SK-N-SH (cell line): ENCODE results near the gene DCDC2B. TPM values are rescaled to one million over a fixed set of nuclear protein-coding genes. Genes with fewer than 3 reads are reported as not detected.

Experiments
- CTCF ChIA-PET: fragments of 300-600, 350-600 bp; formaldehyde crosslinking; extraction: SDS; loops from one replicate; lab custom pipeline; 2021; lab: Yijun Ruan, JAX
- POLR2A ChIA-PET: fragments of 350-600 bp; sonication (Branson Sonifier 250); formaldehyde crosslinking; extraction: SDS; loops from one replicate; lab custom pipeline; 2020; ENCODE audit warnings: antibody characterized with exemption, inconsistent platforms; lab: Yijun Ruan, JAX
- DNase-seq: peaks from one replicate; pipeline ENCODE4 v3.0.0; 2012
- H2AFZ ChIP-seq: fragments of 200-600 bp; sonication (generic); 2 replicates; pipeline ENCODE4 v1.8.1; 2016; ENCODE audit warnings: antibody characterized with exemption, mild to moderate bottlenecking, low read depth
- H3F3A ChIP-seq: fragments of 200-600 bp; sonication (generic); replicated peaks from 2 replicates; pipeline ENCODE3; 2016; ENCODE audit warnings: antibody characterized with exemption, mild to moderate bottlenecking; ENCODE audit not compliant: insufficient read depth
- H3K27ac ChIP-seq, 2 experiments: fragments of 200-500 bp in 1 of 2; fragments of 200-600 bp in 1 of 2; sonication (Bioruptor generic) in 1 of 2; sonication (generic), shearing (Covaris generic) in 1 of 2; 2 replicates each; pipeline versions ENCODE4 v1.5.1 to v1.6.1; 2014 to 2016; ENCODE audit warnings: low read depth in 2 of 2, inconsistent platforms in 1 of 2, low read length in 1 of 2, mild to moderate bottlenecking in 1 of 2, mixed read lengths in 1 of 2
- H3K27me3 ChIP-seq: fragments of 200-600 bp; sonication (generic), shearing (Covaris generic); 2 replicates; pipeline ENCODE4 v1.6.1; 2016; ENCODE audit warnings: mixed run types; ENCODE audit not compliant: insufficient read depth
- H3K36me3 ChIP-seq, 2 experiments: fragments of 200-500 bp in 1 of 2; fragments of 200-600 bp in 1 of 2; sonication (Bioruptor generic) in 1 of 2; sonication (generic) in 1 of 2; replicated peaks in 1 of 2; 2 replicates each; pipeline versions ENCODE3 to v1.5.1; 2014 to 2016; ENCODE audit warnings: low read length in 1 of 2, mild to moderate bottlenecking in 1 of 2; ENCODE audit not compliant: insufficient read depth in 2 of 2, control insufficient read depth in 1 of 2
- H3K4me1 ChIP-seq, 2 experiments: fragments of 200-500 bp in 1 of 2; fragments of 200-600 bp in 1 of 2; sonication (Bioruptor generic) in 1 of 2; sonication (generic), shearing (Covaris generic) in 1 of 2; 2 replicates each; pipeline versions ENCODE4 v1.5.1 to v1.6.1; 2014 to 2016; ENCODE audit warnings: low read depth in 1 of 2, low read length in 1 of 2, mixed run types in 1 of 2; ENCODE audit not compliant: insufficient read depth in 2 of 2, control insufficient read depth in 1 of 2
- H3K4me2 ChIP-seq: fragments of 200-600 bp; sonication (generic), shearing (Covaris generic); 2 replicates; pipeline ENCODE4 v1.6.1; 2017; ENCODE audit warnings: mixed run types
- H3K4me3 ChIP-seq, 2 experiments: fragments of 200-500 bp in 1 of 2; fragments of 200-600 bp in 1 of 2; sonication (Bioruptor generic) in 1 of 2; sonication (generic), shearing (Covaris generic) in 1 of 2; 2 replicates each; pipeline versions ENCODE4 v1.5.1 to v1.8.1; 2014 to 2016; ENCODE audit warnings: low read depth in 2 of 2, inconsistent platforms in 1 of 2, low read length in 1 of 2, mild to moderate bottlenecking in 1 of 2, mixed read lengths in 1 of 2, moderate library complexity in 1 of 2
- H3K79me2 ChIP-seq: fragments of 200-600 bp; sonication (generic); 2 replicates; pipeline ENCODE4 v1.8.1; 2017; ENCODE audit warnings: mild to moderate bottlenecking; ENCODE audit not compliant: insufficient read depth
- H3K9ac ChIP-seq: fragments of 200-600 bp; sonication (generic); 2 replicates; pipeline ENCODE4 v1.6.1; 2017; ENCODE audit warnings: mixed run types
- H3K9me2 ChIP-seq: fragments of 200-600 bp; sonication (generic); 2 replicates; pipeline ENCODE4 v1.6.1; 2017; ENCODE audit warnings: mixed run types
- H3K9me3 ChIP-seq: fragments of 200-600 bp; sonication (generic); 2 replicates; pipeline ENCODE4 v1.6.1; 2017; ENCODE audit warnings: mixed run types, mild to moderate bottlenecking, moderate library complexity
- H4K20me1 ChIP-seq: fragments of 200-600 bp; sonication (generic); 2 replicates; pipeline ENCODE4 v1.6.1; 2017; ENCODE audit warnings: mild to moderate bottlenecking, mixed run types; ENCODE audit not compliant: insufficient read depth
- FOSL2 ChIP-seq: IDR thresholded peaks from 2 replicates; pipeline ENCODE4 v1.4.0; 2012; ENCODE audit warnings: low read depth, mild to moderate bottlenecking, moderate library complexity, borderline replicate concordance
- FOXJ3 ChIP-seq: sonication (generic); formaldehyde crosslinking; IDR thresholded peaks from 2 replicates; pipeline ENCODE4 v1.5.1; 2020; ENCODE audit warnings: mild to moderate bottlenecking, missing genetic modification reagents
- GATA2 ChIP-seq: sonication (generic); formaldehyde crosslinking; IDR thresholded peaks from 2 replicates; pipeline ENCODE4 v1.5.0; 2020; ENCODE audit warnings: mild to moderate bottlenecking, missing genetic modification reagents
- IRF3 ChIP-seq: fragments of 150-350 bp; IDR thresholded peaks from 2 replicates; pipeline ENCODE4 v1.6.1; 2016; ENCODE audit warnings: mild to moderate bottlenecking, low read depth, low read length
- MAX ChIP-seq: IDR thresholded peaks from 2 replicates; pipeline ENCODE4 v1.4.0; 2012; ENCODE audit warnings: low read depth
- RCOR1 ChIP-seq: fragments of 150-350 bp; IDR thresholded peaks from 2 replicates; pipeline ENCODE4 v1.6.1; 2017; ENCODE audit warnings: antibody characterized with exemption, low read length
- TAF1 ChIP-seq: IDR thresholded peaks from 2 replicates; pipeline ENCODE4 v1.6.1; 2012; ENCODE audit warnings: low read depth, mild to moderate bottlenecking, low read length, moderate library complexity, borderline replicate concordance
- TEAD4 ChIP-seq: IDR thresholded peaks from 2 replicates; pipeline ENCODE4 v1.4.0; 2012; ENCODE audit warnings: mild to moderate bottlenecking, borderline replicate concordance; ENCODE audit not compliant: insufficient read depth
- ZBTB33 ChIP-seq: IDR thresholded peaks from 2 replicates; pipeline ENCODE4 v1.4.0; 2012; ENCODE audit warnings: low read depth, borderline replicate concordance
- WGBS: methylation state at CpG from one replicate; pipeline ENCODE4 v1.1.6; 2017; ENCODE audit warnings: low lambda C conversion rate; 5-methylcytosine and 5-hydroxymethylcytosine counted together
- polyA plus RNA-seq, 3 experiments: library from polyadenylated mRNA; depleted of rRNA; stranded (reverse); fragments of >200 nt; gene quantifications; 2 replicates each; pipeline ENCODE4 v1.2.3, GENCODE V29; 2012
- TF ChIP-seq, protein P1 (sequence below): IDR thresholded peaks from 2 replicates; pipeline ENCODE4 v1.4.0; 2012; ENCODE audit warnings: low read depth, borderline replicate concordance

Gene DCDC2B
- polyA plus RNA-seq, 1 of the 3 experiments (the other 2 are of a cell fraction), result not detected

DNA sequence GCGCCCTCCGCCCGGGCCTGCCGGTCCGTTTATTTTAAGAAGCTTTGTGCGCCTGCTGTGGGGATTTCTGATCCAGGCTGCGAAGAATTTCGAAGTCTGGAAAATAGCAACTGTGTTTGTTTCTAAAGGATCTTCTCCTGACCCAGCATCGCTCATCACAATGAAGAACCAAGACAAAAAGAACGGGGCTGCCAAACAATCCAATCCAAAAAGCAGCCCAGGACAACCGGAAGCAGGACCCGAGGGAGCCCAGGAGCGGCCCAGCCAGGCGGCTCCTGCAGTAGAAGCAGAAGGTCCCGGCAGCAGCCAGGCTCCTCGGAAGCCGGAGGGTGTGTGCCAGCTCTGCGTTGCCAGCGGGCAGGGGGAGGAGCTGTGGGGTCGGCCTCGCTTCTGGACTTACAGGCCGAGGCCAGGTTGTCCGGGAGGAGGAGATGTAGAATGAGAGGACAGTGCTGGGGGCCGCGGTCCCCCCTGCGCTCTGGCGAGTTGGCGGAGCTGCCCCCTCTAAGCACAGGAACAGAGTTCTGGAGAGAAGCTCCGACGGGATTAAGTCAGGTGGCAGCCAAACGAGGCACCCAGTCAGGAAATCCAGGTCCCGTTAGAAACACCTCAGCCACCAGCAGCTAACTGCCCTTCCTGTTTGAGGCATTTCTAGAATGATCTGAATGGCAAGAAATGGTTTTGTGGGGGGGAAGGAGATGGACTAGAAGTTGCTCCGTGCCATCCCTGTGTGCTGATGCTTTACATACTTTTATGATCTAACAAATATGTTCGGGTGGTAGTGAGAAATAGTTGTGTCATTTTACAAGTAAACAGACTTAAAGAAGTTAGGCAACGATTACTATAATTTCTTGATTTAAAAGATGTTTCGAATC, 28.5 kb upstream of the DCDC2B start (continued):
- TF ChIP-seq IRF3 (no peak), RCOR1 (no peak)

GRCh38 chr1:32181065-32181464, 27.8 kb upstream of the DCDC2B start:
- peak overlapping the region; percentile 65 to 82 for H3K4me3 ChIP-seq
- peaks cover 32% of the 10 kb centered on the region for H3F3A ChIP-seq
- DNase-seq, result no peak
- peaks cover 17% of the 10 kb centered on the region for H4K20me1 ChIP-seq
- no peaks in the 10 kb centered on the region for H3K9me3 ChIP-seq
- no peaks in the 10 kb centered on the region for H3K27me3 ChIP-seq
- CTCF ChIA-PET, result interaction anchor here (1.5 to 2.3 kb wide), 2 partner anchors 67 to 232 kb away, joined by 3 to 6 read pairs; no protein-coding TSS in a partner anchor
- peak overlapping the region; percentile 90 to 96; a peak in 3 of 4 replicates for H3K27ac ChIP-seq
- H3K9me2 ChIP-seq, result no peaks in the 10 kb centered on the region
- peak overlapping the region; percentile 97 for H3K4me2 ChIP-seq
- no peak for TF ChIP-seq TEAD4
- no peak for TF ChIP-seq ZBTB33
- TF ChIP-seq FOSL2, result no peak
- TF ChIP-seq GATA2 (CRISPR knock-in tag), result no peak
- TF ChIP-seq, protein P1, sequence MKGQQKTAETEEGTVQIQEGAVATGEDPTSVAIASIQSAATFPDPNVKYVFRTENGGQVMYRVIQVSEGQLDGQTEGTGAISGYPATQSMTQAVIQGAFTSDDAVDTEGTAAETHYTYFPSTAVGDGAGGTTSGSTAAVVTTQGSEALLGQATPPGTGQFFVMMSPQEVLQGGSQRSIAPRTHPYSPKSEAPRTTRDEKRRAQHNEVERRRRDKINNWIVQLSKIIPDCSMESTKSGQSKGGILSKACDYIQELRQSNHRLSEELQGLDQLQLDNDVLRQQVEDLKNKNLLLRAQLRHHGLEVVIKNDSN, result no peak
- no peak for TF ChIP-seq FOXJ3 (CRISPR knock-in tag)
- TF ChIP-seq MAX, result no peak
- no peak for TF ChIP-seq TAF1
- TF ChIP-seq, all 33 proteins: peak for 0
- H3K79me2 ChIP-seq, result peaks cover 59% of the 10 kb centered on the region
- peaks cover 25 to 42% of the 10 kb centered on the region in 2 experiments for H3K36me3 ChIP-seq
- 76% methylated on average over 9 of the region's 9 CpGs for WGBS
- H3K9ac ChIP-seq, result peak overlapping the region; percentile 98
- H3K4me1 ChIP-seq, result peaks cover 18 to 25% of the 10 kb centered on the region in 2 experiments; a peak in 3 of 4 replicates
- POLR2A ChIA-PET, result interaction anchor here (0.8 to 3.4 kb wide), 4 partner anchors 11 to 73 kb away, joined by 3 to 19 read pairs (median 9); partner anchors contain the start of gene KPNA6
- no peak overlapping the region for H2AFZ ChIP-seq
